ENCODE results near the gene GNAZ.

The GNAZ gene

GRCh38 chr22:23063539-23064380 lies 6.6 kb upstream of the GNAZ start:
- in situ Hi-C loops (cut with HindIII; ENCODE audit: low sequenced_read_pairs), result no loop called here

- in situ Hi-C loops (cut with HindIII; ENCODE audit: low sequenced_read_pairs), result no loop called here
Observed at GRCh38 chr22:23064381-23065068, 5.8 kb upstream of the GNAZ start.

GRCh38 chr22:23065069-23065451 lies 5.3 kb upstream of the GNAZ start:
- in situ Hi-C loops (cut with HindIII; ENCODE audit: low sequenced_read_pairs), result no loop called here

GRCh38 chr22:23065495-23066122 lies 4.7 kb upstream of the GNAZ start:
- in situ Hi-C loops (cut with HindIII; ENCODE audit: low sequenced_read_pairs), result no loop called here

- in situ Hi-C loops (cut with HindIII; ENCODE audit: low sequenced_read_pairs), result no loop called here
Observed at GRCh38 chr22:23066200-23067022, 3.9 kb upstream of the GNAZ start.

- in situ Hi-C loops (cut with HindIII; ENCODE audit: low sequenced_read_pairs), result no loop called here
Observed at GRCh38 chr22:23067023-23067650, 3.2 kb upstream of the GNAZ start.

- in situ Hi-C loops (cut with HindIII; ENCODE audit: low sequenced_read_pairs), result no loop called here
Observed at GRCh38 chr22:23067691-23068090, 2.6 kb upstream of the GNAZ start.

GRCh38 chr22:23068096-23068831 lies 2.1 kb upstream of the GNAZ start:
- in situ Hi-C loops (cut with HindIII; ENCODE audit: low sequenced_read_pairs), result no loop called here

GRCh38 chr22:23068832-23069385 lies 1.4 kb upstream of the GNAZ start:
- in situ Hi-C loops (cut with HindIII; ENCODE audit: low sequenced_read_pairs), result no loop called here

GRCh38 chr22:23069502-23070357 lies 589 bp upstream of the GNAZ start:
- in situ Hi-C loops (cut with HindIII; ENCODE audit: low sequenced_read_pairs), result no loop called here

GRCh38 chr22:23071230-23072076 lies 1.1 kb downstream of the GNAZ start:
- in situ Hi-C loops (cut with HindIII; ENCODE audit: low sequenced_read_pairs), result no loop called here

GRCh38 chr22:23072077-23072910 lies 2.0 kb downstream of the GNAZ start:
- in situ Hi-C loops (cut with HindIII; ENCODE audit: low sequenced_read_pairs), result no loop called here

GRCh38 chr22:23072911-23073491 lies 2.7 kb downstream of the GNAZ start:
- in situ Hi-C loops (cut with HindIII; ENCODE audit: low sequenced_read_pairs), result no loop called here

GRCh38 chr22:23073526-23074229 lies 3.4 kb downstream of the GNAZ start:
- in situ Hi-C loops (cut with HindIII; ENCODE audit: low sequenced_read_pairs), result no loop called here

- in situ Hi-C loops (cut with HindIII; ENCODE audit: low sequenced_read_pairs), result no loop called here
Observed at GRCh38 chr22:23074451-23074850, 4.1 kb downstream of the GNAZ start.

GRCh38 chr22:23075050-23075449 lies 4.7 kb downstream of the GNAZ start:
- in situ Hi-C loops (cut with HindIII; ENCODE audit: low sequenced_read_pairs), result no loop called here

All from DLD1 (cell line).